Mucosa of gallbladder (tissue), 1 donor: Measurements from ENCODE around the gene FXYD6. TPM values are rescaled to one million over a fixed set of nuclear protein-coding genes. Genes with fewer than 3 reads are reported as not detected.

ENCODE experiments used
- DNase-seq: peaks from one replicate; pipeline ENCODE4 v3.0.0-alpha.2; 2020; ENCODE audit warnings: low spot score
- total RNA-seq: library from RNA; stranded (reverse); gene quantifications from one replicate; pipeline ENCODE4 v1.2.1, GENCODE V29; 2021
- donor health status: DM: no; HTN: no; CAD: no.

FXYD6 gene
- total RNA-seq, 1 donor from 2014 or later = 185 TPM

- DNase-seq = no peak
Observed at GRCh38 chr11:117830072-117830471, 46.4 kb downstream of the FXYD6 start.

- no peak for DNase-seq
Observed at GRCh38 chr11:117829369-117829725, 47.1 kb downstream of the FXYD6 start.

- DNase-seq = peak; percentile 70
Observed at GRCh38 chr11:117828611-117829368, 47.7 kb downstream of the FXYD6 start.

GRCh38 chr11:117827521-117828511 lies 48.6 kb downstream of the FXYD6 start:
- DNase-seq = peak; percentile 50

GRCh38 chr11:117826832-117827231 lies 49.6 kb downstream of the FXYD6 start:
- peak; percentile 73 for DNase-seq

GRCh38 chr11:117826190-117826570 lies 50.3 kb downstream of the FXYD6 start:
- no peak for DNase-seq

GRCh38 chr11:117825538-117826189 lies 50.8 kb downstream of the FXYD6 start:
- no peak for DNase-seq

- peak; percentile 73 for DNase-seq
Observed at GRCh38 chr11:117824571-117825537, 51.6 kb downstream of the FXYD6 start, which contains the start of gene FXYD2. FXYD2 (minus strand) TSS chr11:117824744; CDS start chr11:117824678, 66 bp downstream.

- no peak for DNase-seq
Observed at GRCh38 chr11:117823946-117824420, 52.5 kb downstream of the FXYD6 start.

GRCh38 chr11:117823294-117823945 lies 53.0 kb downstream of the FXYD6 start:
- no peak for DNase-seq

GRCh38 chr11:117822074-117823033 lies 54.1 kb downstream of the FXYD6 start:
- DNase-seq = peak; percentile 75

GRCh38 chr11:117821431-117821830 lies 55.0 kb downstream of the FXYD6 start:
- no peak for DNase-seq

- no peak for DNase-seq
Observed at GRCh38 chr11:117820516-117820915, 55.9 kb downstream of the FXYD6 start.

GRCh38 chr11:117820071-117820470 lies 56.4 kb downstream of the FXYD6 start:
- DNase-seq = peak; percentile 85

GRCh38 chr11:117819096-117820040 lies 57.1 kb downstream of the FXYD6 start:
- DNase-seq = peak; percentile 65

GRCh38 chr11:117818041-117818873 lies 58.2 kb downstream of the FXYD6 start:
- DNase-seq = peak; percentile 58
